Vagina (tissue), 2 donors: ENCODE measurements around the gene PHKB. TPM values are rescaled to one million over a fixed set of nuclear protein-coding genes. Genes with fewer than 3 reads are reported as not detected.
A peak's percentile ranks its signal among the peaks of the same experiment; 100 is the strongest.

Experiments
- DNase-seq, 2 donors: peaks; one replicate each; pipeline ENCODE4 v3.0.0-alpha.2; 2017; ENCODE audit errors: extremely low spot score in 2 of 2
- H3K27ac ChIP-seq: fragments of 200-600 bp; sonication (generic); one replicate; pipeline ENCODE4 v1.5.1; 2019
- H3K27me3 ChIP-seq: fragments of 200-600 bp; sonication (generic); one replicate; pipeline ENCODE4 v1.5.1; 2019
- H3K36me3 ChIP-seq, 2 donors: fragments of 200-600 bp; sonication (generic); one replicate each; pipeline ENCODE4 v1.5.1; 2017 to 2019
- H3K4me1 ChIP-seq: fragments of 200-600 bp; sonication (generic); one replicate; pipeline ENCODE4 v1.5.1; 2019
- H3K4me3 ChIP-seq, 2 donors: fragments of 200-600 bp; sonication (generic); 1 replicate in 1 of 2; 2 replicates in 1 of 2; pipeline ENCODE4 v1.5.1; 2016 to 2019
- H3K9me3 ChIP-seq: fragments of 200-600 bp; sonication (generic); one replicate; pipeline ENCODE4 v1.5.1; 2019
- CTCF ChIP-seq, 3 experiments: fragments of 450-650 bp in 2 of 3; fragments of 200-600 bp in 1 of 3; sonication (generic) in 1 of 3; IDR thresholded peaks; one replicate each; pipeline ENCODE4 v1.5.1; 2017 to 2019; ENCODE audit warnings: antibody characterized with exemption in 3 of 3, mild to moderate bottlenecking in 2 of 3, moderate library complexity in 2 of 3
- POLR2A ChIP-seq, 2 donors: fragments of 450-650 bp; IDR thresholded peaks; one replicate each; pipeline ENCODE4 v1.6.1; 2017; ENCODE audit warnings: antibody characterized with exemption in 2 of 2, mild to moderate bottlenecking in 2 of 2, moderate library complexity in 2 of 2
- POLR2AphosphoS5 ChIP-seq, 2 donors: sonication (generic); formaldehyde crosslinking; IDR thresholded peaks; one replicate each; pipeline ENCODE4 v1.9.0; 2017; ENCODE audit warnings: antibody characterized with exemption in 2 of 2, mild to moderate bottlenecking in 2 of 2, low read depth in 1 of 2; ENCODE audit not compliant: insufficient read depth in 1 of 2
- intact Hi-C: fragments of 100-400 bp; cut with DNase I; formaldehyde crosslinking; loops from one replicate; pipeline ENCODE4 v1.15.1; 2023
- total RNA-seq: library from RNA; depleted of rRNA; stranded (reverse); fragments of >200 nt; gene quantifications from one replicate; pipeline ENCODE4 v1.2.3, GENCODE V29; 2016

The PHKB gene
- total RNA-seq, 1 donor from 2014 or later = 64.8 TPM

DNA sequence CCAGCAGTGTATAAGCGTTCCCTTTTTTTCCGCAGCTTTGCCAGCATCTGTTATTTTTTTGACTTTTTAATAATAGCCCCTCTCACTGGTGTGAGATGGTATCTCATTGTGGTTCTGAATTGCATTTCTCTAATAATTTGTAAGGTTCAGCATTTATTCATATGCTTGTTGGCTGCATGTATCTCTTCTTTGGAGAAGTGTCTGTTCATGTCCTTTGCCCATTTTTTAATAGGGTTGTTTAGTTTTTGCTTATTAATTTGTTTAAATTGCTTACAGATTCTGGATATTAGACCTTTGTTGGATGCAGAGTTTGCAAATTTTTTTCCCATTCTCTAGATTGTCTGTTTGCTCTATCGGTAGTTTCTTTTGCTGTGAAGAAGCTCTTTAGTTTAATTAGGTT is 26.9 kb downstream of the PHKB start:
- H3K4me1 ChIP-seq = peaks cover 7% of the 10 kb centered on the region
- TF ChIP-seq POLR2AphosphoS5 (IDR thresholded peaks at IDR 0.05; ENCODE audit: insufficient read depth in 1 of 2, low read depth in 1 of 2) (no peak), CTCF (IDR thresholded peaks at IDR 0.05) (no peak), POLR2A (IDR thresholded peaks at IDR 0.05) (no peak)
- H3K9me3 ChIP-seq = peaks cover 19% of the 10 kb centered on the region
- intact Hi-C loops = no loop called here
- no peak overlapping the region for H3K27ac ChIP-seq
- H3K4me3 ChIP-seq = no peak overlapping the region
- peaks cover 0 to 30% of the 10 kb centered on the region in 2 donors for H3K36me3 ChIP-seq
- DNase-seq = no peak
- H3K27me3 ChIP-seq = no peaks in the 10 kb centered on the region

DNA sequence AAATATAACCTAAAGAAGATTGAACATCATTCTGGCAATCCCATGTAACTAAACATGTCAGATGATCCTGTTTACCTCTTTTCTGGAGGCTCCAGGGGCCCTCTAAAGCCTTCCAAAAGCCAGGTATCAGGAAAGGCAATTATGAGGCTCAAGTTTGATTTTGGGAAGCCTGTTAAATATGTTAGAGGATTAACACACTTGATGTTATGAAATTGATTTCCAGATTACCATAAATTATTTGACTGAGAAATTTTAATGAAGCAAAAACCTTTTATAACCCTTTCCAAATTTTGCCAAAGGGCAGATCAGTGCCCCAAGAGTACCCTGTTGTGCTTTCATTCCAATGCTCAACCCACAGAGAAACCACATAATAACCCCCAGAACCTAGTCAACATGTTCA is 29.3 kb downstream of the PHKB start:
- H3K9me3 ChIP-seq = peaks cover 19% of the 10 kb centered on the region
- TF ChIP-seq POLR2A (IDR thresholded peaks at IDR 0.05) = no peak
- no peak for TF ChIP-seq POLR2AphosphoS5 (IDR thresholded peaks at IDR 0.05; ENCODE audit: insufficient read depth in 1 of 2, low read depth in 1 of 2)
- no peak for TF ChIP-seq CTCF (IDR thresholded peaks at IDR 0.05)
- intact Hi-C loops = no loop called here

DNA sequence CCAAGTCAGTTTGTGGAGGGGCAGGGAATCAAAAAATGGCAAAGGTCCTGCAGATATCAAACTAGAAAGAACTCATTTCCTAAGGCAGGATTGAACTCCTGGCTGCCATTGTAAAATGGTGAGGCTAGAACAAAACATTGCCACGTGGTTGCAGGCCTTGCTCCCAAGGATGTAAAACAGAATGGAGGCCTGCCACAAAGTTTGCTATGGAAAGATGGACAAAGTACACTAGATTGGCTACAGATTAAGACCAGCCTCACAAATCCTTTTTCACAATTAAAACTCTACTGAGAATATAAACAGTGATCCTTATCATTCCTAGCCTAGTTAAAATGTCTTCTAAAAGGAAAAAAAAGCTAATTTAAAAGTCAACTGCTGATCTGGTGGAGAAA is 30.9 kb downstream of the PHKB start:
- Histone ChIP-seq H3K4me1 (peaks cover 15% of the 10 kb centered on the region), H3K27ac (peak overlapping the region; percentile 63), H3K4me3 (peak overlapping the region in 1 of 2 donors; percentile 16), H3K27me3 (no peaks in the 10 kb centered on the region), H3K36me3 (peaks cover 0 to 30% of the 10 kb centered on the region in 2 donors), H3K9me3 (peaks cover 19% of the 10 kb centered on the region)
- no peak for TF ChIP-seq POLR2A (IDR thresholded peaks at IDR 0.05)
- TF ChIP-seq CTCF (IDR thresholded peaks at IDR 0.05) = no peak
- TF ChIP-seq POLR2AphosphoS5 (IDR thresholded peaks at IDR 0.05; ENCODE audit: insufficient read depth in 1 of 2, low read depth in 1 of 2) = no peak
- no peak for DNase-seq
- intact Hi-C loops = no loop called here

More for the DNA sequence above, 29.3 kb downstream of the PHKB start:
- H3K36me3 ChIP-seq = peaks cover 0 to 30% of the 10 kb centered on the region in 2 donors
- H3K4me3 ChIP-seq = no peak overlapping the region
- no peaks in the 10 kb centered on the region for H3K27me3 ChIP-seq
- no peak for DNase-seq
- peaks cover 15% of the 10 kb centered on the region for H3K4me1 ChIP-seq
- no peak overlapping the region for H3K27ac ChIP-seq

- Histone ChIP-seq H3K4me3 (peak overlapping the region; percentile 3 to 16), H3K36me3 (peaks cover 0 to 30% of the 10 kb centered on the region in 2 donors), H3K27me3 (no peaks in the 10 kb centered on the region), H3K27ac (peak overlapping the region; percentile 63), H3K4me1 (peaks cover 15% of the 10 kb centered on the region), H3K9me3 (peaks cover 19% of the 10 kb centered on the region)
- DNase-seq = no peak
- no peak for TF ChIP-seq POLR2A (IDR thresholded peaks at IDR 0.05)
- TF ChIP-seq POLR2AphosphoS5 (IDR thresholded peaks at IDR 0.05; ENCODE audit: insufficient read depth in 1 of 2, low read depth in 1 of 2) = peak; percentile 29 to 85
- intact Hi-C loops = no loop called here
These were observed 31.6 kb downstream of the PHKB start for GRCh38 chr16:47492428-47493377.

GRCh38 chr16:47493381-47494337 is 32.5 kb downstream of the PHKB start:
- peak overlapping the region; percentile 63 for H3K27ac ChIP-seq
- no peak for TF ChIP-seq CTCF (IDR thresholded peaks at IDR 0.05)
- no peak for TF ChIP-seq POLR2AphosphoS5 (IDR thresholded peaks at IDR 0.05; ENCODE audit: insufficient read depth in 1 of 2, low read depth in 1 of 2)
- TF ChIP-seq POLR2A (IDR thresholded peaks at IDR 0.05) = no peak
- DNase-seq = no peak
- H3K27me3 ChIP-seq = no peaks in the 10 kb centered on the region
- intact Hi-C loops = no loop called here
- H3K4me3 ChIP-seq = peak overlapping the region in 1 of 2 donors; percentile 6
- H3K36me3 ChIP-seq = peaks cover 0 to 20% of the 10 kb centered on the region in 2 donors
- peaks cover 12% of the 10 kb centered on the region for H3K9me3 ChIP-seq
- H3K4me1 ChIP-seq = peaks cover 15% of the 10 kb centered on the region
